ENCODE data around the gene BCL2L13.

- TF ChIP-seq CTCF (IDR thresholded peaks at IDR 0.05; ENCODE audit: insufficient read depth, low read depth, low read length) (no peak), EZH2 (IDR thresholded peaks at IDR 0.05; ENCODE audit: insufficient read depth, low read length) (no peak)
Observed at GRCh38 chr22:17725500-17725796, 86.9 kb downstream of the BCL2L13 start.
